ENCODE results near the gene CHDH.

The CHDH gene

GRCh38 chr3:53846851-53847155 is 584 bp upstream of the CHDH start:
- no peak for DNase-seq

GRCh38 chr3:53845881-53846133 is 412 bp downstream of the CHDH start:
- no peak for DNase-seq

- DNase-seq = no peak
Observed at GRCh38 chr3:53845103-53845880, 927 bp downstream of the CHDH start.

- DNase-seq = no peak
Observed at GRCh38 chr3:53844262-53845102, 1.7 kb downstream of the CHDH start.

- no peak for DNase-seq
Observed at GRCh38 chr3:53843195-53844177, 2.7 kb downstream of the CHDH start.

- no peak for DNase-seq
Observed at GRCh38 chr3:53842436-53843194, 3.6 kb downstream of the CHDH start.

GRCh38 chr3:53841296-53841695 is 4.9 kb downstream of the CHDH start:
- no peak for DNase-seq

GRCh38 chr3:53837331-53837730 is 8.9 kb downstream of the CHDH start:
- no peak for DNase-seq

- no peak for DNase-seq
Observed at GRCh38 chr3:53836084-53836872, 9.9 kb downstream of the CHDH start.

GRCh38 chr3:53835257-53835656 is 11.0 kb downstream of the CHDH start:
- DNase-seq = no peak

- DNase-seq = no peak
Observed at GRCh38 chr3:53834429-53835095, 11.7 kb downstream of the CHDH start.

GRCh38 chr3:53833700-53834099 is 12.5 kb downstream of the CHDH start:
- no peak for DNase-seq

GRCh38 chr3:53833053-53833645 is 13.1 kb downstream of the CHDH start:
- no peak for DNase-seq

- no peak for DNase-seq
Observed at GRCh38 chr3:53830944-53831343, 15.3 kb downstream of the CHDH start.

GRCh38 chr3:53829605-53830004 is 16.6 kb downstream of the CHDH start:
- DNase-seq = no peak

GRCh38 chr3:53828581-53828980 is 17.6 kb downstream of the CHDH start:
- DNase-seq = no peak

GRCh38 chr3:53826048-53826447 is 20.2 kb downstream of the CHDH start:
- no peak for DNase-seq

- no peak for DNase-seq
Observed at GRCh38 chr3:53824795-53825194, 21.4 kb downstream of the CHDH start.

GRCh38 chr3:53823956-53824657 is 22.1 kb downstream of the CHDH start:
- DNase-seq = no peak
